Ishikawa (cell line): ENCODE results near the gene SF1.

Experiments used
- CEBPB ChIP-seq: IDR thresholded peaks from 2 replicates; pipeline ENCODE4 v1.6.1; 2012
- CREB1 ChIP-seq: IDR thresholded peaks from 2 replicates; pipeline ENCODE4 v1.6.1; 2012; ENCODE audit warnings: low read depth
- EGR1 ChIP-seq: IDR thresholded peaks from 2 replicates; pipeline ENCODE4 v1.6.1; 2012
- EP300 ChIP-seq: IDR thresholded peaks from 2 replicates; pipeline ENCODE4 v1.6.1; 2012; ENCODE audit warnings: borderline replicate concordance
- FOXM1 ChIP-seq: IDR thresholded peaks from 2 replicates; pipeline ENCODE4 v1.6.1; 2012; ENCODE audit warnings: low read depth, borderline replicate concordance
- NFIC ChIP-seq: IDR thresholded peaks from 2 replicates; pipeline ENCODE4 v1.6.1; 2012
- RAD21 ChIP-seq: IDR thresholded peaks from 2 replicates; pipeline ENCODE4 v1.6.1; 2012; ENCODE audit warnings: low read depth
- TAF1 ChIP-seq: IDR thresholded peaks from 2 replicates; pipeline ENCODE4 v1.6.1; 2012; ENCODE audit warnings: low read depth, mild to moderate bottlenecking
- TCF12 ChIP-seq: IDR thresholded peaks from 2 replicates; pipeline ENCODE4 v1.6.1; 2012; ENCODE audit warnings: low read depth
- YY1 ChIP-seq: IDR thresholded peaks from 2 replicates; pipeline ENCODE4 v1.6.1; 2012; ENCODE audit warnings: low read depth
- ZBTB7A ChIP-seq: IDR thresholded peaks from 2 replicates; pipeline ENCODE4 v1.6.1; 2012; ENCODE audit warnings: low read depth
- TF ChIP-seq, protein P1 (sequence below): IDR thresholded peaks from 2 replicates; pipeline ENCODE4 v1.6.1; 2012
- TF ChIP-seq, protein P2 (sequence below): IDR thresholded peaks from 2 replicates; pipeline ENCODE4 v1.6.1; 2012
- TF ChIP-seq, protein P3 (sequence below): IDR thresholded peaks from 2 replicates; pipeline ENCODE4 v1.6.1; 2012; ENCODE audit warnings: low read depth, mild to moderate bottlenecking

SF1 gene

DNA sequence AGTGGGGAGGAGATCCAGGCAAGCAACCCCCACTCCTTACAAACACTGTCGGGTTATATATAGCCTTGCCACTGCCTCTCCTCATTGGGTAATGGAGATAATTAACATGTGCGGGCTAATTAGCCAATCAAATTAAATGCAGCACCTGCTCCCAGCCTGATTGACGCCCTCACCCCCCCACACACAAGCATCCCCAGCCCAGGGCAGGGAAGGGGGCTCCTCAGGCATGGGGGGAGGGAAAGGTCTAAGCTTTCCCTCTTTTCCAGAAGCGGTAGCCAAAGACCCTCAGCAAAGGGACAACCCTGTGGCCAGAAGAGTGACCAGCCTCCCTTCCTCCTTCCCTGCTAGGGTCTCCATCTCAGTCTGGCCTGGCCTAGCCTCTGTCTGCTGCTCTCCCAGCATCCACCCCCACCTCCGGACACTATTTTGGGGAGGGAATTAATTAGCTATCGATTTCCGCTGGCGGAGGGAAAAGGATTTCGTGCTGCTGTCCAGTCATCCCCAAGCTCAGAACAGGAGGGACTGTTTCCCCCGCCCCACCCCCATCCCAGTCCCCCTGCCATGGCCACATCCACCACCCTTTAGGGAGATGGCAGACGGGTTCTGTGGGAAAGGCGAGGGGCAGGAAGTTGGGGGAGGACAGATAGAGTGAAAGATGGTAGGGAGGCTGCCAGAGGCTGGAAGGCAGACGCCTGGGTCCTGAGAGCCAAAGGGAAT, 62.4 kb downstream of the SF1 start:
- TF ChIP-seq CEBPB (no peak), TAF1 (no peak), CREB1 (no peak), NFIC (no peak), ZBTB7A (no peak), FOXM1 (no peak), RAD21 (no peak)
- TF ChIP-seq, protein P1, sequence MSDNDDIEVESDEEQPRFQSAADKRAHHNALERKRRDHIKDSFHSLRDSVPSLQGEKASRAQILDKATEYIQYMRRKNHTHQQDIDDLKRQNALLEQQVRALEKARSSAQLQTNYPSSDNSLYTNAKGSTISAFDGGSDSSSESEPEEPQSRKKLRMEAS: 0 out of 2 replicates have a peak, but pooled peaks have one; percentile 16
- TF ChIP-seq, protein P2, sequence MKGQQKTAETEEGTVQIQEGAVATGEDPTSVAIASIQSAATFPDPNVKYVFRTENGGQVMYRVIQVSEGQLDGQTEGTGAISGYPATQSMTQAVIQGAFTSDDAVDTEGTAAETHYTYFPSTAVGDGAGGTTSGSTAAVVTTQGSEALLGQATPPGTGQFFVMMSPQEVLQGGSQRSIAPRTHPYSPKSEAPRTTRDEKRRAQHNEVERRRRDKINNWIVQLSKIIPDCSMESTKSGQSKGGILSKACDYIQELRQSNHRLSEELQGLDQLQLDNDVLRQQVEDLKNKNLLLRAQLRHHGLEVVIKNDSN: no peak

DNA sequence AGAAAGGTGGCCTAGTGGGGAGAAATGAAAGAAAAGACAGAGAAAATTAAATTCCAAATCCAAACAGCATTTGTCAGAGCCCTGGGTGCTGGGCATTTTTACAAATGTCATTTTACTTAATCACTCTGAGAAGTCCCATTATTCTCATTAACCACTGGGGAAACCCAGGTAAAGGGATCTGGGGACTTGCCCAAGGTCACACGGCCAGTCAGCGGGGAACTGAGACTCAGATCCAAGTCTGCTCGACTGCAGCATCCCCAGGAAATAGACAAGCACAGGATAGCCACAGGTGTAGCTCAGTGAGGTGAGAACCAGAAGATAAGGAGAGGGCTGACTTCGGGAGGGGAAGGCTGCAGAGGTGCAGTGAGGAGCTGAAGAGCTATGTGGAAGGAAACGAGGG, 63.2 kb downstream of the SF1 start:
- TF ChIP-seq TAF1: no peak
- no peak for TF ChIP-seq EGR1

DNA sequence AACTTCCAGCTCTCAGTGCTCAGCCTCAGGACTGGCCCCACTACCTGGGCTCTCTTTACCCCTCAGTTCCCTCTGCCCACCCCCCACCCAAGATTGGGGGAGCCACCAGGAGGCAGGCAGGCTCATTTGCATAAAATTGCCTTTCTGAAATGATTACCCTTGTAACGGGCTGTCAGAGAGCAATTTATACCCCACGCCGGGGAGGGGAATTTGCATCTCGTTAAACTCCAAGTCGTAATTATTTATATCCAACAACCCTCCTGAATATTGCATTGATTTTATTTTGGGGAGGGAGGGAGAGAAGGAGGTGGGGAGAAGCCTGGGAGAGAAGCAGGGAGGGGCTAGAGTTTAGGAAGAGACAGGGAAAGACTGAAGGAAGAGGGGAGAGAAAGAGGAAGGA, 63.7 kb downstream of the SF1 start:
- TF ChIP-seq ZBTB7A (no peak), EGR1 (no peak), EP300 (no peak), RAD21 (no peak), FOXM1 (no peak), CEBPB (no peak), YY1 (no peak), TCF12 (no peak), TAF1 (no peak), CREB1 (no peak), NFIC (no peak)
- TF ChIP-seq, protein P1: no peak
- TF ChIP-seq, protein P3, sequence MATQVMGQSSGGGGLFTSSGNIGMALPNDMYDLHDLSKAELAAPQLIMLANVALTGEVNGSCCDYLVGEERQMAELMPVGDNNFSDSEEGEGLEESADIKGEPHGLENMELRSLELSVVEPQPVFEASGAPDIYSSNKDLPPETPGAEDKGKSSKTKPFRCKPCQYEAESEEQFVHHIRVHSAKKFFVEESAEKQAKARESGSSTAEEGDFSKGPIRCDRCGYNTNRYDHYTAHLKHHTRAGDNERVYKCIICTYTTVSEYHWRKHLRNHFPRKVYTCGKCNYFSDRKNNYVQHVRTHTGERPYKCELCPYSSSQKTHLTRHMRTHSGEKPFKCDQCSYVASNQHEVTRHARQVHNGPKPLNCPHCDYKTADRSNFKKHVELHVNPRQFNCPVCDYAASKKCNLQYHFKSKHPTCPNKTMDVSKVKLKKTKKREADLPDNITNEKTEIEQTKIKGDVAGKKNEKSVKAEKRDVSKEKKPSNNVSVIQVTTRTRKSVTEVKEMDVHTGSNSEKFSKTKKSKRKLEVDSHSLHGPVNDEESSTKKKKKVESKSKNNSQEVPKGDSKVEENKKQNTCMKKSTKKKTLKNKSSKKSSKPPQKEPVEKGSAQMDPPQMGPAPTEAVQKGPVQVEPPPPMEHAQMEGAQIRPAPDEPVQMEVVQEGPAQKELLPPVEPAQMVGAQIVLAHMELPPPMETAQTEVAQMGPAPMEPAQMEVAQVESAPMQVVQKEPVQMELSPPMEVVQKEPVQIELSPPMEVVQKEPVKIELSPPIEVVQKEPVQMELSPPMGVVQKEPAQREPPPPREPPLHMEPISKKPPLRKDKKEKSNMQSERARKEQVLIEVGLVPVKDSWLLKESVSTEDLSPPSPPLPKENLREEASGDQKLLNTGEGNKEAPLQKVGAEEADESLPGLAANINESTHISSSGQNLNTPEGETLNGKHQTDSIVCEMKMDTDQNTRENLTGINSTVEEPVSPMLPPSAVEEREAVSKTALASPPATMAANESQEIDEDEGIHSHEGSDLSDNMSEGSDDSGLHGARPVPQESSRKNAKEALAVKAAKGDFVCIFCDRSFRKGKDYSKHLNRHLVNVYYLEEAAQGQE: no peak
- TF ChIP-seq, protein P2: no peak
